PFSK-1 (cell line): Measurements from ENCODE around the gene MYT1.

Experiments
- FOXP2 ChIP-seq: optimal IDR thresholded peaks from 2 replicates; pipeline ENCODE3; 2011; ENCODE audit warnings: borderline replicate concordance, control low read depth, inconsistent platforms; ENCODE audit not compliant: insufficient read depth; ENCODE audit errors: extremely low read length, extremely low read depth
- POLR2AphosphoS5 ChIP-seq: IDR thresholded peaks from 2 replicates; pipeline ENCODE4 v1.6.1; 2012; ENCODE audit warnings: low read depth, mild to moderate bottlenecking, control low read depth, low read length, moderate library complexity
- REST ChIP-seq, 2 experiments: IDR thresholded peaks; 2 replicates each; pipeline versions ENCODE4 v1.6.1 to v1.8.0; 2011 to 2012; ENCODE audit warnings: low read depth in 2 of 2, low read length in 2 of 2, control low read depth in 1 of 2, inconsistent platforms in 1 of 2, mild to moderate bottlenecking in 1 of 2, moderate library complexity in 1 of 2; ENCODE audit not compliant: insufficient read depth in 1 of 2
- SIN3A ChIP-seq: IDR thresholded peaks from 2 replicates; pipeline ENCODE4 v1.6.1; 2012; ENCODE audit warnings: mild to moderate bottlenecking, low read length, moderate library complexity, borderline replicate concordance; ENCODE audit not compliant: insufficient read depth
- TAF1 ChIP-seq: IDR thresholded peaks from 2 replicates; pipeline ENCODE4 v1.6.1; 2012; ENCODE audit warnings: low read length, control low read depth, borderline replicate concordance; ENCODE audit not compliant: insufficient read depth

MYT1 gene

GRCh38 chr20:64211874-64212658 lies 47.8 kb downstream of the MYT1 start:
- TF ChIP-seq SIN3A (no peak), FOXP2 (no peak), REST (IDR thresholded peaks at IDR 0.05; ENCODE audit: insufficient read depth in 1 of 2, low read depth in 2 of 2, low read length in 2 of 2) (no peak), POLR2AphosphoS5 (no peak), TAF1 (no peak)

GRCh38 chr20:64212755-64213154 lies 48.5 kb downstream of the MYT1 start:
- TF ChIP-seq TAF1: no peak
- TF ChIP-seq REST (IDR thresholded peaks at IDR 0.05; ENCODE audit: insufficient read depth in 1 of 2, low read depth in 2 of 2, low read length in 2 of 2): no peak
- TF ChIP-seq FOXP2: no peak
- TF ChIP-seq POLR2AphosphoS5: no peak
- TF ChIP-seq SIN3A: no peak

- no peak for TF ChIP-seq SIN3A
Measured at GRCh38 chr20:64214113-64214512, 49.9 kb downstream of the MYT1 start.

- TF ChIP-seq FOXP2: no peak
Measured at GRCh38 chr20:64214952-64215351, 50.7 kb downstream of the MYT1 start.

- no peak for TF ChIP-seq TAF1
- no peak for TF ChIP-seq POLR2AphosphoS5
- TF ChIP-seq SIN3A: no peak
- TF ChIP-seq REST (IDR thresholded peaks at IDR 0.05; ENCODE audit: insufficient read depth in 1 of 2, low read depth in 2 of 2, low read length in 2 of 2): no peak
- TF ChIP-seq FOXP2: no peak
Measured at GRCh38 chr20:64216036-64216435, 51.8 kb downstream of the MYT1 start.

GRCh38 chr20:64216910-64217309 lies 52.7 kb downstream of the MYT1 start:
- TF ChIP-seq SIN3A (no peak), FOXP2 (no peak), POLR2AphosphoS5 (no peak), TAF1 (no peak), REST (IDR thresholded peaks at IDR 0.05; ENCODE audit: insufficient read depth in 1 of 2, low read depth in 2 of 2, low read length in 2 of 2) (no peak)
